K562 (cell line): ENCODE data around the gene ZNF672. TPM values are rescaled to one million over a fixed set of nuclear protein-coding genes. Genes with fewer than 3 reads are reported as not detected.

ENCODE experiments used
- ATAC-seq: fragments of 200-7000 bp; cut with Tn5 transposase; 3 replicates; pipeline ENCODE4 v1.9.1; 2020; ENCODE audit warnings: moderate library complexity
- BruUV-seq: library from RNA; stranded (reverse); fragments of 400-500 nt; replicated peaks from 2 replicates; lab custom pipeline; 2021; lab: Mats Ljungman, UMichigan
- CTCF ChIA-PET: fragments of 300-600 bp; formaldehyde crosslinking; extraction: SDS; loops from one replicate; lab custom pipeline; 2021; ENCODE audit warnings: low intra/inter-chr PET ratio; lab: Yijun Ruan, JAX
- POLR2A ChIA-PET: fragments of 300-600, 350-650 bp; sonication (Branson Sonifier 250); formaldehyde crosslinking; extraction: SDS; loops from one replicate; lab custom pipeline; 2021; ENCODE audit warnings: antibody characterized with exemption, inconsistent platforms; lab: Yijun Ruan, JAX
- DNase-seq, 4 experiments: peaks; one replicate each; pipeline versions ENCODE4 v3.0.0 to v3.0.0-alpha.2; 2011 to 2018; ENCODE audit warnings: low spot score in 3 of 4, mixed read lengths in 3 of 4; ENCODE audit errors: extremely low read depth in 1 of 4
- FAIRE-seq: peaks from 2 replicates; lab custom pipeline; 2011; peaks lifted over from hg19 to GRCh38; lab: Jason Lieb, UNC
- H2AFZ ChIP-seq: 2 replicates; pipeline ENCODE4 v1.6.0; 2011; ENCODE audit warnings: low read depth, low read length, control low read depth, inconsistent platforms
- H3K27ac ChIP-seq: fragments of 200-600 bp; 3 replicates; pipeline ENCODE4 v1.8.0; 2011; ENCODE audit warnings: low read depth, mild to moderate bottlenecking, control low read depth, inconsistent platforms, low read length, moderate library complexity, mixed read lengths; ENCODE audit errors: extremely low read depth
- H3K27me3 ChIP-seq, 2 experiments: fragments of 300-600 bp in 1 of 2; 2 replicates in 1 of 2; 3 replicates in 1 of 2; pipeline versions ENCODE4 v1.6.0 to v1.8.0; 2011; ENCODE audit warnings: inconsistent platforms in 2 of 2, low read length in 2 of 2, mild to moderate bottlenecking in 1 of 2, mixed read lengths in 1 of 2, moderate library complexity in 1 of 2; ENCODE audit not compliant: control insufficient read depth in 2 of 2, insufficient read depth in 2 of 2
- H3K36me3 ChIP-seq: fragments of 300-600 bp; 3 replicates; pipeline ENCODE4 v1.8.0; 2011; ENCODE audit warnings: mild to moderate bottlenecking, low read length, inconsistent platforms; ENCODE audit not compliant: control insufficient read depth, insufficient read depth
- H3K4me1 ChIP-seq, 2 experiments: fragments of 200-600 bp in 1 of 2; replicated peaks in 1 of 2; 2 replicates in 1 of 2; 3 replicates in 1 of 2; pipeline versions ENCODE4 v1.5.1 to v1.8.0; 2011; ENCODE audit warnings: inconsistent platforms in 2 of 2, low read length in 2 of 2, mild to moderate bottlenecking in 1 of 2, mixed read lengths in 1 of 2, moderate library complexity in 1 of 2; ENCODE audit not compliant: control insufficient read depth in 2 of 2, insufficient read depth in 2 of 2
- H3K4me2 ChIP-seq: 2 replicates; pipeline ENCODE4 v1.6.1; 2011; ENCODE audit warnings: low read length, control low read depth, inconsistent platforms, mixed read lengths; ENCODE audit not compliant: insufficient read depth
- H3K4me3 ChIP-seq: fragments of 200-600 bp; sonication (generic), shearing (Covaris generic); 2 replicates; pipeline ENCODE4 v1.5.1; 2016; ENCODE audit warnings: control low read depth, inconsistent platforms
- H3K79me2 ChIP-seq: fragments of 200-600 bp; 3 replicates; pipeline ENCODE4 v1.8.0; 2011; ENCODE audit warnings: low read length, inconsistent platforms; ENCODE audit not compliant: control insufficient read depth, insufficient read depth
- H3K9ac ChIP-seq, 2 experiments: 2 replicates each; pipeline versions ENCODE4 v1.6.0 to v1.6.1; 2011; ENCODE audit warnings: low read depth in 2 of 2, low read length in 2 of 2, control low read depth in 1 of 2, inconsistent platforms in 1 of 2, mild to moderate bottlenecking in 1 of 2, mixed read lengths in 1 of 2; ENCODE audit not compliant: insufficient read depth in 1 of 2
- H3K9me1 ChIP-seq: one replicate; pipeline ENCODE4 v1.6.0; 2011; ENCODE audit warnings: inconsistent platforms, mild to moderate bottlenecking, low read length, moderate library complexity; ENCODE audit not compliant: control insufficient read depth, insufficient read depth
- H3K9me3 ChIP-seq: replicated peaks from 2 replicates; pipeline ENCODE4 v1.5.1; 2011; ENCODE audit warnings: low read depth, low read length, inconsistent platforms; ENCODE audit not compliant: control insufficient read depth, insufficient read depth
- H4K20me1 ChIP-seq: replicated peaks from 2 replicates; pipeline ENCODE4 v1.6.1; 2011; ENCODE audit warnings: low read length, inconsistent platforms, mixed read lengths; ENCODE audit not compliant: control insufficient read depth, insufficient read depth
- CBX8 ChIP-seq: fragments of 200-600 bp; sonication (generic); IDR thresholded peaks from 2 replicates; pipeline ENCODE4 v1.6.1; 2012; ENCODE audit warnings: borderline replicate concordance, mixed run types, low read depth, mild to moderate bottlenecking, moderate library complexity, mixed read lengths, low read length, control low read depth, inconsistent platforms; ENCODE audit not compliant: poor library complexity, severe bottlenecking; ENCODE audit errors: extremely low read depth
- MGA ChIP-seq: fragments of 450-650 bp; IDR thresholded peaks from 2 replicates; pipeline ENCODE4 v1.6.1; 2016; ENCODE audit warnings: mild to moderate bottlenecking, moderate library complexity
- WGBS: fragments of 100-300 bp; shearing (Covaris generic); methylation state at CpG from one replicate; pipeline ENCODE4 v1.1.6; 2016; ENCODE audit warnings: low coverage, mixed read lengths; ENCODE audit not compliant: insufficient coverage; ENCODE audit errors: missing lambda C conversion rate; 5-methylcytosine and 5-hydroxymethylcytosine counted together
- in situ Hi-C: fragments of 300-500 bp; cut with MboI; formaldehyde crosslinking; loops from 4 replicates; pipeline ENCODE4 v1.15.0; 2018; ENCODE audit warnings: inconsistent platforms, mixed read lengths
- intact Hi-C: fragments of 100-400 bp; cut with micrococcal nuclease; formaldehyde crosslinking; loops from 2 replicates; pipeline ENCODE4 v1.14.2; 2022
- polyA plus RNA-seq, 8 experiments: library from polyadenylated mRNA; depleted of rRNA in 4 of 8; stranded (reverse) in 5 of 8; unstranded in 3 of 8; fragments of >200 nt; fragmentation: Nextera tagmentation in 2 of 8; fragmentation: Illumina TruSeq in 1 of 8; extraction: Ambion mirVana in 2 of 8; extraction: Trizol in 1 of 8; gene quantifications; 2 replicates each; pipeline versions ENCODE4 v1.2.1 to v1.2.3, GENCODE V29; 2011 to 2014; ENCODE audit warnings: inconsistent platforms in 1 of 8, missing spikeins in 1 of 8
- total RNA-seq, 7 experiments: library from RNA; depleted of rRNA in 6 of 7; stranded (reverse); fragments of >200 nt in 6 of 7; fragmentation: Illumina TruSeq in 2 of 7; extraction: Trizol in 2 of 7; gene quantifications; 2 replicates each; pipeline versions ENCODE4 v1.2.1 to v1.2.3, GENCODE V29; 2011 to 2021; ENCODE audit warnings: low replicate concordance in 1 of 7

ZNF672 gene
- total and polyA plus RNA-seq, 9 of the 15 experiments (the other 6 are each of a cell fraction or from before 2014, with no cell fraction given) = 1.9 to 57.9 (median 24.1) TPM

- TF ChIP-seq CBX8 = no peak
Observed at GRCh38 chr1:248837045-248837780, 811 bp upstream of the ZNF672 start (continued).

- Histone ChIP-seq H3K36me3 (peaks cover 21% of the 10 kb centered on the region; the same call in 2 of the 3 replicates), H3K4me3 (peak overlapping the region; percentile 81), H3K9ac (peak overlapping the region; percentile 88 to 96), H3K4me2 (peak overlapping the region; percentile 99), H3K9me3 (no peaks in the 10 kb centered on the region), H3K9me1 (no peaks in the 10 kb centered on the region), H3K79me2 (peaks cover 61% of the 10 kb centered on the region), H2AFZ (peak overlapping the region; percentile 93), H3K27me3 (no peaks in the 10 kb centered on the region), H4K20me1 (no peaks in the 10 kb centered on the region), H3K27ac (peak overlapping the region; percentile 92), H3K4me1 (peaks cover 40 to 47% of the 10 kb centered on the region in 2 experiments)
- in situ Hi-C loops = no loop called here
- FAIRE-seq = peak; percentile 71
- BruUV-seq = TSS peak; percentile 61
- CTCF ChIA-PET = interaction anchor here (1.0 kb wide), 1 partner anchor 20 kb away, joined by 3 read pairs; the partner anchor contains the start of gene ZNF692
- ATAC-seq = peak; percentile 84
- WGBS = under 1% methylated on average over 53 of the region's 82 CpGs
- intact Hi-C loops = loop anchor here (1.0 kb wide), 4 partner anchors 12 to 51 kb away; no protein-coding TSS in a partner anchor
- peak; percentile 80 to 91 (median 84) for DNase-seq
- POLR2A ChIA-PET = interaction anchor here (0.6 to 6.1 kb wide), 19 partner anchors 8 to 1745 kb away, joined by 3 to 78 read pairs (median 5); partner anchors contain the start of genes PGBD2, SH3BP5L and ZNF692
- TF ChIP-seq MGA = peak; percentile 73
Observed at GRCh38 chr1:248838357-248839167, 538 bp downstream of the ZNF672 start.
